HTR-8/SVneo (cell line): ENCODE results near the gene MRPL54.
"Not testable (repeated sequence)": the region's sequence is repeated elsewhere in the genome, so short reads cannot be mapped to it uniquely, and the experiment has no call there.

Experiments
- DNase-seq: peaks from one replicate; pipeline ENCODE4 v3.0.0; 2011; ENCODE audit warnings: low spot score, mixed read lengths; ENCODE audit not compliant: insufficient read length
- FAIRE-seq: peaks from 2 replicates; lab custom pipeline; 2011; peaks lifted over from hg19 to GRCh38; lab: Jason Lieb, UNC

MRPL54 gene

GRCh38 chr19:3738477-3739220 lies 23.8 kb upstream of the MRPL54 start:
- FAIRE-seq (no peak), DNase-seq (no peak)

- no peak for DNase-seq
- no peak for FAIRE-seq
Measured at GRCh38 chr19:3740431-3740830, 22.1 kb upstream of the MRPL54 start.

GRCh38 chr19:3743486-3743885 lies 19.0 kb upstream of the MRPL54 start:
- FAIRE-seq, result no peak
- DNase-seq, result no peak

- FAIRE-seq, result no peak
- DNase-seq, result no peak
Measured at GRCh38 chr19:3745363-3746045, 17.0 kb upstream of the MRPL54 start.

- FAIRE-seq (no peak), DNase-seq (no peak)
Measured at GRCh38 chr19:3746371-3747056, 16.0 kb upstream of the MRPL54 start.

- DNase-seq (no peak), FAIRE-seq (no peak)
Measured at GRCh38 chr19:3748965-3749364, 13.5 kb upstream of the MRPL54 start.

GRCh38 chr19:3750211-3750610 lies 12.3 kb upstream of the MRPL54 start:
- FAIRE-seq (no peak), DNase-seq (no peak)

GRCh38 chr19:3751236-3751635 lies 11.2 kb upstream of the MRPL54 start:
- DNase-seq (no peak), FAIRE-seq (no peak)

GRCh38 chr19:3752492-3752891 lies 10.0 kb upstream of the MRPL54 start:
- FAIRE-seq (no peak), DNase-seq (no peak)

- no peak for DNase-seq
Measured at GRCh38 chr19:3753631-3754410, 8.7 kb upstream of the MRPL54 start.

GRCh38 chr19:3757705-3758104 lies 4.8 kb upstream of the MRPL54 start:
- not testable (repeated sequence) for FAIRE-seq, DNase-seq

More at GRCh38 chr19:3753631-3754410, 8.7 kb upstream of the MRPL54 start:
- no peak for FAIRE-seq

GRCh38 chr19:3758297-3758696 lies 4.2 kb upstream of the MRPL54 start:
- FAIRE-seq, DNase-seq: not testable (repeated sequence)

GRCh38 chr19:3759482-3760254 lies 2.8 kb upstream of the MRPL54 start:
- FAIRE-seq, result no peak
- no peak for DNase-seq

GRCh38 chr19:3760871-3761361 lies 1.6 kb upstream of the MRPL54 start:
- FAIRE-seq, result no peak

GRCh38 chr19:3761382-3762129 lies 926 bp upstream of the MRPL54 start, which contains the start of gene APBA3:
Gene APBA3 (minus strand): TSS chr19:3761692. CDS start chr19:3760264, 1,428 bp downstream.
- FAIRE-seq (no peak), DNase-seq (peak; percentile 82)

More at GRCh38 chr19:3760871-3761361, 1.6 kb upstream of the MRPL54 start:
- DNase-seq, result no peak

GRCh38 chr19:3762130-3762473 lies 380 bp upstream of the MRPL54 start:
- FAIRE-seq (no peak), DNase-seq (no peak)

- FAIRE-seq (no peak), DNase-seq (no peak)
Measured at GRCh38 chr19:3765121-3765520, 2.6 kb downstream of the MRPL54 start.

- FAIRE-seq, DNase-seq: not testable (repeated sequence)
Measured at GRCh38 chr19:3765757-3766156, 3.3 kb downstream of the MRPL54 start.

- no peak for DNase-seq
- FAIRE-seq, result no peak
Measured at GRCh38 chr19:3766520-3766919, 4.0 kb downstream of the MRPL54 start.
